IPS-NIHi7 (cell line): Measurements from ENCODE around the gene DOK5.

Source experiments
- DNase-seq: peaks from one replicate; pipeline ENCODE4 v3.0.0; 2012; ENCODE audit warnings: mixed read lengths; ENCODE audit errors: extremely low spot score

The DOK5 gene

GRCh38 chr20:54514028-54514607 lies 38.7 kb downstream of the DOK5 start:
- no peak for DNase-seq

GRCh38 chr20:54515793-54516628 lies 40.6 kb downstream of the DOK5 start:
- no peak for DNase-seq

- DNase-seq = no peak
These were observed 42.0 kb downstream of the DOK5 start for GRCh38 chr20:54517241-54517975.

- DNase-seq = no peak
These were observed 49.5 kb downstream of the DOK5 start for GRCh38 chr20:54524849-54525248.

- DNase-seq = peak; percentile 11
These were observed 50.7 kb downstream of the DOK5 start for GRCh38 chr20:54525916-54526590.

- no peak for DNase-seq
These were observed 51.4 kb downstream of the DOK5 start for GRCh38 chr20:54526801-54527200.

GRCh38 chr20:54532573-54532972 lies 57.2 kb downstream of the DOK5 start:
- DNase-seq = no peak

- no peak for DNase-seq
These were observed 58.7 kb downstream of the DOK5 start for GRCh38 chr20:54534101-54534500.

- DNase-seq = no peak
These were observed 59.6 kb downstream of the DOK5 start for GRCh38 chr20:54535033-54535432.

- DNase-seq = no peak
These were observed 60.4 kb downstream of the DOK5 start for GRCh38 chr20:54535746-54536145.

GRCh38 chr20:54539521-54540046 lies 64.2 kb downstream of the DOK5 start:
- no peak for DNase-seq

GRCh38 chr20:54543369-54543768 lies 68.0 kb downstream of the DOK5 start:
- DNase-seq = no peak

GRCh38 chr20:54545676-54546358 lies 70.4 kb downstream of the DOK5 start:
- DNase-seq = no peak

- no peak for DNase-seq
These were observed 73.5 kb downstream of the DOK5 start for GRCh38 chr20:54548849-54549248.

- DNase-seq = no peak
These were observed 74.4 kb downstream of the DOK5 start for GRCh38 chr20:54549658-54550326.

GRCh38 chr20:54550776-54551396 lies 75.5 kb downstream of the DOK5 start:
- DNase-seq = no peak

- DNase-seq = no peak
These were observed 78.6 kb downstream of the DOK5 start for GRCh38 chr20:54554006-54554405.

- DNase-seq = no peak
These were observed 79.8 kb downstream of the DOK5 start for GRCh38 chr20:54555150-54555549.

GRCh38 chr20:54556406-54556805 lies 81.0 kb downstream of the DOK5 start:
- DNase-seq = no peak
